Occipital lobe (tissue), 2 donors: Measurements from ENCODE around the gene ANKRD22. TPM values are rescaled to one million over a fixed set of nuclear protein-coding genes. Genes with fewer than 3 reads are reported as not detected.
A peak's percentile ranks its signal among the peaks of the same experiment; 100 is the strongest.

Experiments
- DNase-seq: peaks from one replicate; lab custom pipeline; 2025; lab: John Stamatoyannopoulos, UW
- total RNA-seq: library from RNA; depleted of rRNA; stranded (reverse); fragments of >200 nt; gene quantifications from one replicate; pipeline ENCODE4 v1.2.3, GENCODE V29; 2014

The ANKRD22 gene
- total RNA-seq, 1 donor from 2014 or later, result 0.16 TPM

DNA sequence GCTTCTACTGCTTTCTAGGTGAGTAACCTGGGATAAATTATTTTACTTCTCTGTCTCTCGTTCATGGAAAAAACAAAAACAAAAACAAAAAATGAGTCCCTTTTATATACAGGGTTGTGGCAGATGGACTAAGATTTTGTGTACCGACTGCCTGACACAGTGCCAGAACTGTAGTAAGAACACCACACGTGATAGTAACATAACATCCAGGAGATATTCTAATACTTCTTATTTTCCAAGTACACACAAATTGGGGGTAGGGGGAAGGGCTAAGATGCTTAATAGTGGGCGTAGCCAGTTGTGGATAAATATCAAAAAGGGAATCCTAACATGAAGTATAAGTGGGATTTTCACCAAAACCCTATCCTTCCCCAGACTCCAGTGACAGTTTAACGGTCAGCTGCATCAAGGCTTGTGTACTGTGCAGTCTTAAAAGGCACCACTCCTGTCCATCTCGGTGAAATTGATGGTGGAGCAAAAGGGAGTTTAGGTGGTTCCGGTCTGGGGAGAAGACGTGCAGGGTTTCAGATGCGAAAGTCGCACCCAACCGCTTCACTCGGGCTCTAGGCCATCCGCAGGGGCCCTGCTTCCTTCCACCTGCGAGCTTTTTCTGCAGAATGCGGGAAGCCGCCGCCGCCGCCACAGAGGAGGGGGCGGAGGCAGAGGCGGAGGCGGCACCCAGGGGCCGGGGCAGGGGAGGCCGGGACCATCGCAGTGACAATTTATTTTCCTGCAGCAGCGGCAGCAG, 28.1 kb upstream of the ANKRD22 start, which contains the start of gene STAMBPL1:
Gene STAMBPL1 (plus strand): TSS at position 712 of the 748 bp plus-strand sequence. CDS start 21,464 bp downstream, outside the sequence.
- DNase-seq, result peak; percentile 63

DNA sequence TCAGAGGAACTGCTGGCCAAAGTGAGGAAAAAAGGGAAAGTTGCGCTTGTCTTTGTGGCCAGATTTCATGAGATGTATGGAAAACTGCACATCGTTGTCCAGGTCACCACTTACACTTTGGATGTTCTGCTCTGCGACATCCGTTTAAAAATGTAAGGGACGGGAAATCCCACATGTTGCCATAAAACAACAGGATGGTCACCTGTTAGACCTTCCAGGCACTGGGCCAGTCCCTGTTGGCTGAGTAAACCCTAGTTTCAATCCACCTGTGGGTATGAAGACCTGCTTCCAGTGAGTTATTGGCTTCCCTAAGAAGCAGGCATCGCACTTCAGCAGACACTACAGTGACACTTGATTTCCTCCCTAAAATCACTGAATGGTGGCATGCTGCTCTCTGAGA, 25.7 kb upstream of the ANKRD22 start:
- no peak for DNase-seq

DNA sequence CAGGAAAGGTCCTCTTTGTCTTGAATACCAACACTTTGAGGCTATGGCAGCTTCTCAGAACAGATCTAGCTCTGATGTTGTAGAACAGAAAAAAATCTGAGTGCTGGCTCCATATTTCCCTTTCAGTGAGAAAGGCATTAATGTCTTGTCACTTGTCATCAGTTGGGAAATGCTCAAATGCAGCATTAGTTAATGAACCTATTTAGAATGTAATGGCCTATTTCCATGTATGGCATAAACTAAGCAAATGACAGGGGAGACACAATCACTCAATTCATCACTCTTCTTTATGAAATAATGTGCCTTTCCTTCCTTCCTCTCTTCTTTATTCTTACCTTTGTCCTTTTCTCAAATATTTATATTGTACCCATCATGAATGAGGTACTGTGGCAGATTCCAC, 23.4 kb upstream of the ANKRD22 start:
- no peak for DNase-seq

DNA sequence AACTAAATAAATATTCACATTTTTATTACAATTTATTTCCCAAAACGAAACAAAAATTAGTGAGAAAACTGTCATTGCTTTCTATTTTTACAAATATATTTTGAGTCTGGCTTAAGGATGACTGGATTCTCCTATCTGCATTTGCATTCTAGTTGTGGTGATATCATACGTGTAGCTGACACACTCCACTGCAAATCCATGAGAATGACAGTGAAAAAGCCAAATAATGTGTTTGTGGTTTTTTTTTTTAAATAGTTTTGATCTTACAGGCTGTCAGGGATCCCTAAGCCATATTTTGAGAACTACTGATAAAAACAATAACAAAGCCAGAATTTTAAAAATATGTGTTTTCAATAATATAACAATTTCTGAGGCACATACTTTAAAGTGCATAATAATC, 22.6 kb upstream of the ANKRD22 start:
- DNase-seq, result no peak

DNA sequence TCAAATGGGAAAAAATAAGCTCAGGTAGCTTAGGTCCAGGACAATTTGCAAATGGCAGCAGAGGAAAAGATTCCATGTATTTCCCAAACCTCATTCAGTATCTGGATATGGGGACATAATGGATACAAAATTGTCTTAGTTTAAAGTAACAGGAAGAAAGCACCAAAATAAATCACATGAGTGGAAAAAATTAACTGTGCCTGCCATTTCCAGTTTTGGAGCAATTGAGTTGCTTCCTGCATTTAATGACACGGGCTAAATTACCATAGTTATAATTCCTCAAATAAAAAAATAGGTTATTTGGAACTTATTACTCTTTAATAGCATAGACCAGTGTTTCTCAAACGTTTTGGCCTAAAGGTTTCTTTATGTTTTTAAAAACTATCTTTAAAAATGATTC, 22.1 kb upstream of the ANKRD22 start:
- no peak for DNase-seq

DNA sequence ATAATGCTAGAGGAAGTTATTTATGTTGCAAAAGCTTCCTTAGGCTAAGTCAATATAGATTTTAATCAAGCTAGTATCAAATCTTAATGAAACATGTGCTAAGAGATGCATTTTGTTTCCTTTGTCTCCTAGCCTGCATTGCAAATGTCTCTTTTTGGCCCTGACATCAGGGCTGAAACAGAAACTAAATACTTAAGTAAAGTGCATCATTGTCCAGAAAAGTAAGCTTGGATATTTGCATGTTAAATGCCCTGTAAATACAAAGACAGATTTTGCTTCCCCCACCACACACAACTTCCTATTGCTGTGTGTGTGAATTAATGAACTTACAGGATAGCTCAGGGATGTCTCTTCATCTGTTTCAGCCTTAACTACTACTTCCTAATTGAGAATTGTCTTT, 18.4 kb upstream of the ANKRD22 start:
- no peak for DNase-seq

DNA sequence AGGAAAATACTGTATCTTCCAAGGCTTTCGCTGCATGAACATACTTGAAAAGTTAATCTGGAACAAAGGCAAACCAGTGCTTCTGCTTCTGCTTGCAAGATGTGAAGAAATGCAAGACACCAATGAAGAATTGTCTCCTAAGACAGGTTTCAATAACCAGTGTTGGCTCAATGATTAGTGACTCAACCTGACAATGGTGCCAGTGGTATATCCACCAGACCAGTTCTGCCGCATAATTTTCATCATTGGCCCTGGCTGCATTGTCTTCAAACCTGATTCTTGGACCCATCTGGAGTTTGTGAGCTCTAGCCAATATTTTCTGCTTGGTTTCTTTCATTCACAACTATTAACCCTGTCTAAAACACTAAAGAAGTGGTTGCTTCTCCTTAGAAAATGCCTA, 14.8 kb upstream of the ANKRD22 start:
- no peak for DNase-seq

DNA sequence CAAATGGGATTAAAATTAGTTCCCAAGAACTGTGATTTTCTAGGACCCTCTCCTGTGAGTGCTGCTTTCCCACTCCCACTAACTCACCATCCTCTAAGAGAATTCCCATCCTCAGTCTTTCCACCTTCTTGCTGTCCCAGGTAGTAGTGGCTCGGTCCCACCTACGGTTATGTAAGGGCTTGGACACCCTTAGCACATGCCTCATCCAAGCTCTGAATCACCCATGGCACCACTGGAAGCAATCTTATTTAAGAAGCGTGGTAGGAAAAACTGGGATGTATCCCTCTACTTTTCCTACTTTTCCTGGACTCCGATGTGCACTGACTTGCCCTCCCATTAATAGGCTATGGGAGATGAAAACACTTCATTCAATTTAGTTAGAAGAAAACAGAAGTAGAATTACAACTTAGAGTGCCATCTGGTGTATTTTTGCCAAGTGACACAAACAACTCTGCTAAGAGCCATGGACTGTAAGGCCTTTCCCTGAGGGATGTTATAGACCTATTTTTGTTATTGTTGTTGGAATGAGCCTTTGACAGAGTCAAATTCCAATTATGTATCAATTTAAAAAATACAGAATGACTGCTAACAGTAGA, 13.7 kb upstream of the ANKRD22 start:
- no peak for DNase-seq

DNA sequence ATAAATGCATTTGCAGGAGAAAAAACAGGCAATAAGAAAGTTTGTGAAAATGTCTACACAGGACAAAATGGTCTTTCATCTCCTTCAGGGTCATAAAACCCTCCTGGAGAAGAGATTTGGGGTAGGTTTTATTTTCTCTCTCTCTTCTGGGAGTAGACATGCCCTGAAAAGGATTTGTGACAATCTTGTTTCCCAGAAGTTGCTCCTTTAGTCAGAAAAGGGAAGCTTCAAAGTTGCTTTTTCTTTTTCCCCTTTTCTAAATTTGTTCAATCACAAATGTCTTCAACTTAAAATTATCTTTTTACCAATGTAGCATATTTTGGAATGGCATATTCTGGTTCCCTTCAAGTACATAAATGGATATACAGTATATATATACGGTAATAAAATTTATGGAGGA, 9.4 kb upstream of the ANKRD22 start:
- no peak for DNase-seq

DNA sequence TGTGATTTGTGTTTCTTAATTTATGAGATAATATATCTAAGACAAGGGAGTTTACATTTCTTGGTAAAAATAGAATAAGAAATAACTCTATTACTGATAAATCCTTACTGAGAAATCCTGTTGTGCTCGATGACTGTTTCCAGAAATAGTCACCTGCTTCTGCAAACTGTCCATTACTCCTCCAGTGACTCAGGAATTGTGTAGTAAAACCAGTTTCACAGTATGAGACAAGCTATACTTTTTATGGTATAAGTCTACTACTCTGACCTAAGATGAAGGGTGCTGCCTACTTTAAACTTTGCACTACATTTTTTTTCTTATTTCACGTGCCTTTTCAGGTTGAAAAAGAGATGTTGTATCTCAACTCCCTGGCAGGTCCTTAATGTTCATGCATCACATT, 6.8 kb upstream of the ANKRD22 start:
- DNase-seq, result no peak

DNA sequence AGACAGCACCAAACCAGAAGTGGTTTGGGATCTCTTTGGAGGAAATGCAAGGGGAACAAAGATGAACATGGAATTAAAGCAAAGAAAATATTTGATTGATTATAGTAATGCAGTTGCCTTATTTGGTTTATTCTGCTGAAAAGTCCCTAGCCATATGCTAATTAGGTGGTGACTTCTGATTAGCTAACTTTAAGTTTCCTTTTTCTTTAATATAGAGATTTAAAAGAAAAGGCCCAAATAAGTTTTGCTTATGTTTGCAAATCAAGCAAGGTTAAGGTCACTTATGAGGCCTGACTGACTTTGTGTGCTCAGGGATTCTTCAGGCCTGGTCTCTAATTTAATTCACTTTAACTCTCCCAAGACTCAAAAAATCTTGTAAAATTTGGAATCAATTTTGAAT, 6.2 kb upstream of the ANKRD22 start:
- DNase-seq, result no peak

DNA sequence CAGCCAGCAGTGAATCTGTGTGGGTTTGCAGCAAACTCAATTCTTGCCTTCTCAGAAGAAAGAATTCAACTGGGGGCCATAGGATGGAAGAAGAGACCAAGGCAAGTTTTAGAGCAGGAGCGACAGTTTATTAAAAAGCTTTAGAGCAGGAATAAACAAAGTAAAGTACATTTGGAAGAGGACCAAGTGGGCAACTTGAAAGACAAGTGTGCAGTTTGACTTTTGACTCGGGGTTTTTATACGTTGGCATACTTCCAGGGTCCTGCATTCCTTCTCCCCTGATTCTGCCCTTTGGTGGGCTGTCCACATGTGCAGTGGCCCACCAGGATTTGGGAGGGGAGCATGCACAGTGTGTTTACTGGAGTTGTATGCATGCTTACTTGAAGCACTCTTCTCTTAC, 3.0 kb upstream of the ANKRD22 start:
- no peak for DNase-seq

DNA sequence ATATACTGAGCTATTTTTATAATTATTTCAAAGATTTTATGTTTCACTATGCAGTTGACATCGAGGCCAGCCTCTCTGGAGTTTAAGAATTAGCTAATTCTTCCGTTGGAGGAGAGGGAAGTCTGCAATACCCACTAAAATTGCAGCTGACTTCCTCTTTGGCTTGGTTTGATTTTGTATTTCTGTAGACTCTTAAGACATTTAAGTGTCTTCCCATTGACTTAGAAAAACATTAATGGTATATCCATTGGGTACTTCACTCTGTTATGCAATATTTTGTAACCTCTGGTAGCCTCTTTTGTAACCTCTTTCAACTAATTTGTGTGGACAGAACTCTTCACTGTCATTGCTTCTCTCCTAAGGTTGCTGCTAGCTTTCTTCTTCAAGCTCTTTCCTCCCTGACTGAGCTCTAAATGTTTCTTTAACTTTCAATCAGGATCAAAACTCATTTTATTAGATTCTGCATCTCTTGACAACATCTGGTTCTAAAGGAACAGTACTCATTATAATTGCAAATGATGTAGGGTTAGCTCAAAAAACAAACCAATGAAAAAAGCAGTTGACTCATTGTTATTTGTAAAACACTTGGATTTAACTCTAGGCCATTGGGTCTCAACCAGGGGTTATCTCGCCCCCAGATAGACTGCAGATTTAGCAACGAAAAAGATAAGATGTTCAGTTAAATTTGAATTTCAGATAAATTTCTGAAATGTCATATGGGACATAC, 1.7 kb upstream of the ANKRD22 start:
- no peak for DNase-seq

DNA sequence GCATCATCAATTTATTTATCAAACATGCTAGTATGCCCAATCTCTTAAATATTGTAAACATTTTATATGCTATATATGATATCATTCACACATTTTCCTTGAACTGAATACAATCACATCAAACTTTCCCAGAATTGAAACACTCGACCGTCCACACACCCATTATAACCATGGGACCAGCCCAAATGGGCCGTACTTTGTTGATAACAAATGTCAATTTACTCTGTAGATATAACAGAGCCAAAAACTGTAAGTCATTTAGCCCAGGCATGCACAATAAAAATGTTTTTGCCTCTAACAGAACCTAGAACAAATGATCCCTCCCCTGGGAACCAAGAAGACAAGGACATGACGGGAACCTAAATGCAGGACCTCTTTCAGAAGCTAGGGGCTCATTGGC, 683 bp upstream of the ANKRD22 start:
- no peak for DNase-seq

DNA sequence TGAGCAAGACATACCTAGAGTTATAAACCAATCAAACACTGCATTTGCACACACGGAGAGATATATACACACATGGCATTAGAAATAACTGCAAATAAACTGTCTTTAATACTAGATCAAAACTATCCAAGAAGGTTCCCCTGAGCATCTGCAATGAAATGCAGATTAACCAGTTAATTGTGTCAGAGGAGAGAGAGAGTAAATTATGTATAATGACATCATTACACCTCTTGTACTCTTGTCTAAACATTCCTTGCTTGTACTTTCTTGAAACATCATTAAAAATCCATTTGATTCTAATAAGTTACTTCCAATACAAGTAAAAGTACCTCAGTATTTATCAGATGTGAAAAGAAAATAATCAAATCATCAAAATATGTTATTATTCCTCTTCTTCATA, 932 bp downstream of the ANKRD22 start:
- no peak for DNase-seq

DNA sequence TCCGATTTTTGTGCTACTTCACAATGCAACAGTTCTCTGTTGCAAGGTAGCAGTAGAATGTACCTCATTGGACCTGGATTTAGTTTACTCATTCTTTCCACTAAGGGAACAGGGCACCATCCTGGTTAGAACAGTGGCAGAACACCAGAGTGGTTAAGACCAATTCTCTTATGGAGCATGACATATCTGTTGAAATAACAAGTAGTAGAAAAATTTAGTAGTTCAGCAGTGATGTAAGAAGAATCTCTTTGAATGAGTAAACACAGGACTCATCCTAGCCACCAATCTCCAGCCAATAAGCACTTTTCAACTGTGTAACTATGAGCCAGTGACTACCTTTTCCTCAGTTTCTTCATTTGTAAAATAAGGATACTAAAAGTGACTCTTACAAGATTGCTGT, 2.4 kb downstream of the ANKRD22 start:
- DNase-seq, result no peak

DNA sequence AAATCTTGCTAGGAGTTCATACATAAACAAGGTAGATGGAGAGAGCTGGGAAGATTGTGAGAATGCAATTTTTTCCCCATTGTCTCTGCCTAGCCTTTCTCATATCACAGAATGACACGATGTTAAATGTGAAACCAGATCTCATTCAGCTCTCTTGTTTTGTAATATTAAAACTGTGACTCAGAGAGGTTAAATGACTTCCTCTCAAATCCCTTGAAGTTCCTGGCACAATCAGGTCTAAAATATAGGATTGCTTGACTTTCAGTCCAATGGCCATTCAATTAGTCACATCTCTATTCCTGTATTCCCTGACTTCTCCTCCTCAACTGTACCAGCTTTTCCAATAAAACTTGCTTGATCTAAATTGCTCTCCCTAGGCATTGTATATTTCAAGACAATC, 3.1 kb downstream of the ANKRD22 start:
- DNase-seq, result no peak

DNA sequence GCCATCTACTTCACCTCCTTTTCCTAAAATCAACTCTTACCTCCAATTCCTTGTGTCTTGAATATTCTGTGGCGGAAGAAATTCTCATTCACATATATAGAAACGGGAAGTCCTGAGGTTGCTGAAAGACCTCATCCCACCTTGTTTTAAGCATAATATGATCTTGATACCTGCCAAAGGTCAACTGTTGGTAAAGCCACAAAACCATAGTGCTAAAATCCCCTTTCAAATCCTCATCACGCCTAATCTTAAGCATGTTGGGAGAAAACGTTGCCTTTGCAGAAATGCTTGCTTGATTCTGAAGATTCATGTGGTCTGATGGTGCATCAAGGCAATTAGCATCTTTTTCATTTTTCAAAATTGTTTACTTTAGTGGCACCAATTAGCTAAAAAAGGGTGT, 8.5 kb downstream of the ANKRD22 start:
- DNase-seq, result no peak

DNA sequence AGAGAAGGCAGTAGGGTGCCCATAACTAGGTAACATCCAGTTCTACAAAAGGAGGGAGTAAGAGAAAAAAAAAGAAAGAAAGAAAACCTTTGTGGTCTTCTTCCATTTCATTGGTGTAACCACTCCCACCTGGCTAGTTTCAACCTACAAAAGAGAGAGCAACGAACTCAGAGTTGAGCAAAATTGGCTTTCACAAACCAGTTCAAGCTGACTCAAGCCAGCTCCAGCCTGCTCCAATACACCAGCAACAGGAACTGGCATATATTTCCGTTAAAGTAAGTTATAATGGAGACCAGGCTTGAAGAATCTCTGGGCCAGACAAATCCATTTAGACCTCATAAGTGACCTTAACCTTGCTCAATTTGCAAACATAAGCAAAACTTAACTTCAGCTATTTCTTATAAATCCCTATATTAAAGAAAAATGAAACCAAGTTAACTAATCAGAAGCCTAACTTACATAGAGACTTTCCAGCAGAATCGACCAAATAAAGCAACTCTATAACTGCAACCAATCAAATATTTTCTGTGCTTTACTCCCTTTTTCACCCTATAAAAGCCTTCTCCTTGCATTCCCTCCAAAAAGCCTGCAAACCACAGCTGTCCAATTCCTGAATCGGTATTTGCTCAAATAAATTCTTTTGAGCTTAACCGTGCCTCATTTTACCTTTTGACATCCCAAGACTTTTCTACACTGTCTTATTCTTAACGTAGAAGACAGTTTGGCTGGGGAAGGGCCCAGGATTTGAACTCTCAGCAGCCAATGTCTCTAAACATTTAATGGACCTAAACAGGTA, 10.1 kb downstream of the ANKRD22 start:
- no peak for DNase-seq

DNA sequence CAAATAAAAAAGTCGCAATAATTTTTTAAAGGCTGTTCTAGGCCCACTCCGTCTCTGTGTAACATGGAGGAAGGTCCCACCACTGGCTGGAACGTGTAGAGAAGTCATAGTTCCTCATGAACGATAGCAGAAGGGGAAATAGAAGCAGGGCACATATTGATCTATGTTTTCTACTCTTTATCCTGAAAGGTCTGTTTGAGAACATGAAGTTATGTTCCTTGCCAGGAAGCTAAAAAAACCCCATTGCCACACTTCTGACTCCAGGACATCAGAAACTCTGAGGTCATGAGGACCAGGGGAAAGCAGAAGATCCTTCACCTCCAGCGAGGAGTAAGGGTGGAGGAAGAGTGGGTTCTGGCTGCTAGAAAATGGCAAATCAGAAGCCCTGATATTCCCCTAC, 10.8 kb downstream of the ANKRD22 start:
- DNase-seq, result no peak

DNA sequence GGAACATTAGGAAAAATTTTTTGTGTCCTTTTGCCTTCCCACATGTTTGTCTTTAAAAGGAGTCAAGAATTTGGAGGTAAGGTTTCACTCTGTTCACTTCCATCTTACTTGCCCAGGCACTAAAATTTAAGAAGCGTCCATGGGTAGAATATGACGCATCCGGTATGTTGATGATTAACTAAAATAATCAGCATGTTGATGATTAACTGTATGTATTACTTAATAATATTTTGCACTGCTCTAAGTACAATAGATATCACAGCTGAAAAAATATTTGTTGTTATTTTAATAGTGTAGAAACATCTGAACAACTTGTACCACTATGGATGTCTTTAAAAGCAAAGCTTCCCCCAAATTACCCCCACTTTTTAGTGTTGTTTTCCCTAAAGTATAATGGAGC, 11.5 kb downstream of the ANKRD22 start:
- no peak for DNase-seq

DNA sequence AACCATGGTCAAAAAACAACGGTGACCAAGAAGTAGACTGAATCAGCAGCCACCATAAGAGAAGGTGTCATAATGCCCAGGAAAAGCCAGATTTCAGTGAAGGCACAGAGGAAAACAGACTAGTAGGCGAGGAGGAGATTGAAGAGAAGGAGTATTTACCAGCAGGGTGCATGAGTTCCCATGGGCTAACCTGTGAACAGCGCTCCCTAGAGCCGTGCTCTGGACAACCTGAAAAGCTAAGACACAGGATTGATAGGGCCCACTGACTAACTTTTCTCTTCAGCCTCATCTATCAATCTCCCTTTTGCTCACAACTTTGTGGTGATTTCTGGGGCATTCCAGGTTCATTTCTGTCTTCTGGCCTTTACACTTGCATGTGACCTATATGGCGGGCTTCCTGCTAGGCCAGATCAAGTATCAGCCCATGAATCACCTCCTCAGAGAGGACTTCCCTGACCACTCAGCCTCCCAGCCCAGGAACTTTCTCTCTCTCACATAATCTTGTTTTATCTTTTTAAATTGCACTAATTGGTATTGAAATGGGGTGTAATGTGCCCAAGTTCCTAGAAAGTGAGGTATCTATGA, 12.8 kb downstream of the ANKRD22 start:
- no peak for DNase-seq
